CD4-positive, alpha-beta T cell (primary cell): ENCODE data around the gene KRT83. TPM values are rescaled to one million over a fixed set of nuclear protein-coding genes. Genes with fewer than 3 reads are reported as not detected.

Experiments
- ATAC-seq: fragments of 200-7000 bp; cut with Tn5 transposase; one replicate; pipeline ENCODE4 v1.10.0; 2022; ENCODE audit warnings: mild to moderate bottlenecking; ENCODE audit not compliant: poor library complexity
- CTCF ChIA-PET: fragments of 350-600 bp; sonication (Branson Sonifier 250); formaldehyde crosslinking; loops from one replicate; lab custom pipeline; 2021; ENCODE audit warnings: antibody characterized with exemption, inconsistent platforms; lab: Charles Lee
- POLR2A ChIA-PET: fragments of 350-600 bp; sonication (Branson Sonifier 250); formaldehyde crosslinking; loops from one replicate; lab custom pipeline; 2021; ENCODE audit warnings: antibody characterized with exemption, inconsistent platforms; lab: Charles Lee
- DNase-seq, 14 experiments: peaks; one replicate each; pipeline ENCODE4 v3.0.0-alpha.2; 2013 to 2020; ENCODE audit warnings: mixed read lengths in 2 of 14
- H3K27ac ChIP-seq, 2 donors: one replicate each; pipeline versions ENCODE4 v1.5.1 to v1.7.0; 2013; ENCODE audit warnings: low read length in 2 of 2, low read depth in 1 of 2, mild to moderate bottlenecking in 1 of 2
- H3K27me3 ChIP-seq, 2 experiments: 1 replicate in 1 of 2; 2 replicates in 1 of 2; pipeline versions ENCODE4 v1.6.1 to v1.7.0; 2013; ENCODE audit warnings: low read length in 2 of 2, control low read depth in 1 of 2, mild to moderate bottlenecking in 1 of 2, moderate library complexity in 1 of 2; ENCODE audit not compliant: insufficient read depth in 2 of 2, control insufficient read depth in 1 of 2
- H3K36me3 ChIP-seq: one replicate; pipeline ENCODE4 v1.6.1; 2013; ENCODE audit warnings: low read length, control low read depth; ENCODE audit not compliant: insufficient read depth
- H3K4me1 ChIP-seq: one replicate; pipeline ENCODE4 v1.6.1; 2013; ENCODE audit warnings: low read length, control low read depth; ENCODE audit not compliant: insufficient read depth
- H3K4me3 ChIP-seq: one replicate; pipeline ENCODE4 v1.5.1; 2013; ENCODE audit warnings: mild to moderate bottlenecking, low read length, moderate library complexity
- H3K9me3 ChIP-seq, 2 experiments: 1 replicate in 1 of 2; 2 replicates in 1 of 2; pipeline versions ENCODE4 v1.6.1 to v1.7.0; 2013; ENCODE audit warnings: low read length in 2 of 2, mild to moderate bottlenecking in 2 of 2, control low read depth in 1 of 2, moderate library complexity in 1 of 2; ENCODE audit not compliant: control insufficient read depth in 1 of 2, insufficient read depth in 1 of 2
- H3K27ac Mint-ChIP-seq: one replicate; pipeline ENCODE4 v1.8.0; 2020; ENCODE audit warnings: mixed read lengths
- H3K27me3 Mint-ChIP-seq: one replicate; pipeline ENCODE4 v1.8.0; 2021; ENCODE audit warnings: mixed read lengths
- H3K36me3 Mint-ChIP-seq: one replicate; pipeline ENCODE4 v1.8.0; 2021; ENCODE audit warnings: low read depth, mixed read lengths
- H3K4me1 Mint-ChIP-seq: one replicate; pipeline ENCODE4 v1.8.0; 2021; ENCODE audit warnings: low read depth, mixed read lengths
- H3K4me3 Mint-ChIP-seq: one replicate; pipeline ENCODE4 v1.8.0; 2020; ENCODE audit warnings: mild to moderate bottlenecking, mixed read lengths
- H3K9me3 Mint-ChIP-seq: one replicate; pipeline ENCODE4 v1.8.0; 2020; ENCODE audit warnings: mixed read lengths
- CTCF ChIP-seq: fragments of 200-600 bp; IDR thresholded peaks from one replicate; pipeline ENCODE4 v1.8.0; 2022; ENCODE audit warnings: antibody characterized with exemption, mild to moderate bottlenecking
- intact Hi-C, 2 experiments: fragments of 100-400 bp; cut with DNase I in 1 of 2; cut with micrococcal nuclease in 1 of 2; formaldehyde crosslinking; loops; one replicate each; pipeline versions ENCODE4 v1.15.1 to v1.9.0; 2023 to 2025; cut with DNase I, micrococcal nuclease
- total RNA-seq, 174 experiments: library from RNA in 2 of 174; stranded (reverse) in 2 of 174; gene quantifications; one replicate each; pipeline ENCODE4 v1.2.3 and lab custom pipeline; 2021 to 2026

Gene KRT83
- total RNA-seq, 2 experiments from 2014 or later, result not detected

- Mint-ChIP-seq H3K9me3 (no peaks in the 10 kb centered on the region), H3K27ac (no peak overlapping the region), H3K4me3 (no peak overlapping the region), H3K36me3 (no peaks in the 10 kb centered on the region), H3K27me3 (peaks cover 5% of the 10 kb centered on the region), H3K4me1 (no peaks in the 10 kb centered on the region)
- DNase-seq (peak in 1 of 14 experiments; percentile 22), ATAC-seq (no peak)
- Histone ChIP-seq H3K9me3 (no peaks in the 10 kb centered on the region), H3K27me3 (no peaks in the 10 kb centered on the region), H3K4me3 (no peak overlapping the region), H3K27ac (no peak overlapping the region), H3K4me1 (no peaks in the 10 kb centered on the region), H3K36me3 (no peaks in the 10 kb centered on the region)
- CTCF ChIA-PET, result no interaction called here
- TF ChIP-seq CTCF, result no peak
- POLR2A ChIA-PET, result no interaction called here
- intact Hi-C loops, result no loop called here
Measured at GRCh38 chr12:52285851-52286530, 35.2 kb downstream of the KRT83 start.

- Mint-ChIP-seq H3K27ac (no peak overlapping the region), H3K27me3 (peaks cover 6% of the 10 kb centered on the region), H3K4me1 (no peaks in the 10 kb centered on the region), H3K36me3 (no peaks in the 10 kb centered on the region), H3K9me3 (no peaks in the 10 kb centered on the region), H3K4me3 (no peak overlapping the region)
- no peaks in the 10 kb centered on the region for H3K27me3 ChIP-seq
- no peak for ATAC-seq
- H3K9me3 ChIP-seq, result no peaks in the 10 kb centered on the region
- CTCF ChIA-PET, result no interaction called here
- no peak overlapping the region for H3K4me3 ChIP-seq
- no peaks in the 10 kb centered on the region for H3K36me3 ChIP-seq
- no peaks in the 10 kb centered on the region for H3K4me1 ChIP-seq
- POLR2A ChIA-PET, result no interaction called here
- no peak for TF ChIP-seq CTCF
- DNase-seq, result no peak
- H3K27ac ChIP-seq, result no peak overlapping the region
- intact Hi-C loops, result no loop called here
Measured at GRCh38 chr12:52285172-52285745, 35.9 kb downstream of the KRT83 start.

GRCh38 chr12:52284562-52285171, 36.5 kb downstream of the KRT83 start:
- Mint-ChIP-seq H3K27ac (no peak overlapping the region), H3K4me1 (no peaks in the 10 kb centered on the region), H3K9me3 (no peaks in the 10 kb centered on the region), H3K27me3 (peaks cover 12% of the 10 kb centered on the region), H3K4me3 (no peak overlapping the region), H3K36me3 (no peaks in the 10 kb centered on the region)
- no peak for TF ChIP-seq CTCF
- H3K27me3 ChIP-seq, result no peaks in the 10 kb centered on the region
- H3K36me3 ChIP-seq, result no peaks in the 10 kb centered on the region
- no peak for ATAC-seq
- H3K27ac ChIP-seq, result no peak overlapping the region
- CTCF ChIA-PET, result no interaction called here
- H3K4me1 ChIP-seq, result no peaks in the 10 kb centered on the region
- no peak for DNase-seq
- POLR2A ChIA-PET, result no interaction called here
- no peaks in the 10 kb centered on the region for H3K9me3 ChIP-seq
- no peak overlapping the region for H3K4me3 ChIP-seq
- intact Hi-C loops, result no loop called here
